HEK293 (cell line): ENCODE results near the gene VAPA.

Experiments used
- MEIS1 ChIP-seq: sonication (generic); formaldehyde crosslinking; IDR thresholded peaks from 2 replicates; pipeline ENCODE4 v1.8.1; 2022; ENCODE audit warnings: missing genetic modification reagents, mild to moderate bottlenecking, borderline replicate concordance
- SETDB1 ChIP-seq: IDR thresholded peaks from one replicate; pipeline ENCODE4 v1.6.1; 2017; ENCODE audit warnings: mild to moderate bottlenecking, low read length, moderate library complexity, mixed read lengths; ENCODE audit not compliant: insufficient read length
- ZBTB17 ChIP-seq: fragments of 450-650 bp; formaldehyde crosslinking; IDR thresholded peaks from 2 replicates; pipeline ENCODE4 v1.5.1; 2016; ENCODE audit warnings: missing biosample characterization, missing genetic modification characterization
- ZNF10 ChIP-seq: fragments of 450-650 bp; formaldehyde crosslinking; IDR thresholded peaks from 2 replicates; pipeline ENCODE4 v1.5.1; 2017; ENCODE audit warnings: missing biosample characterization, missing genetic modification characterization
- ZNF121 ChIP-seq: fragments of 450-650 bp; formaldehyde crosslinking; IDR thresholded peaks from 2 replicates; pipeline ENCODE4 v1.5.1; 2016; ENCODE audit warnings: missing biosample characterization, missing genetic modification characterization
- ZNF660 ChIP-seq: fragments of 450-650 bp; IDR thresholded peaks from 2 replicates; pipeline ENCODE4 v1.5.1; 2018; ENCODE audit warnings: missing biosample characterization, mild to moderate bottlenecking, missing genetic modification characterization
- ZSCAN16 ChIP-seq: fragments of 450-650 bp; formaldehyde crosslinking; IDR thresholded peaks from 2 replicates; pipeline ENCODE4 v1.5.1; 2016; ENCODE audit warnings: missing biosample characterization, missing genetic modification characterization
- TF ChIP-seq, protein P1 (sequence below): fragments of 450-650 bp; formaldehyde crosslinking; IDR thresholded peaks from 2 replicates; pipeline ENCODE4 v1.5.1; 2016; ENCODE audit warnings: missing biosample characterization, missing genetic modification characterization
- TF ChIP-seq, protein P2 (sequence below): fragments of 450-650 bp; formaldehyde crosslinking; IDR thresholded peaks from 2 replicates; pipeline ENCODE4 v1.5.1; 2016; ENCODE audit warnings: missing biosample characterization, missing genetic modification characterization, low read depth
- TF ChIP-seq, protein P3 (sequence below): fragments of 450-650 bp; formaldehyde crosslinking; IDR thresholded peaks from 2 replicates; pipeline ENCODE4 v1.5.1; 2016; ENCODE audit warnings: missing biosample characterization, missing genetic modification characterization
- TF ChIP-seq, protein P4 (sequence below): sonication (generic); formaldehyde crosslinking; IDR thresholded peaks from 2 replicates; pipeline ENCODE4 v1.8.1; 2022; ENCODE audit warnings: mild to moderate bottlenecking, moderate library complexity, missing genetic modification reagents
- TF ChIP-seq, protein P5 (sequence below): IDR thresholded peaks from 2 replicates; pipeline ENCODE4 v1.6.1; 2011; ENCODE audit warnings: mild to moderate bottlenecking, low read depth, low read length, borderline replicate concordance
- TF ChIP-seq, protein P6 (sequence below): fragments of 450-650 bp; formaldehyde crosslinking; IDR thresholded peaks from 2 replicates; pipeline ENCODE4 v1.5.1; 2016; ENCODE audit warnings: missing biosample characterization, missing genetic modification characterization
- TF ChIP-seq, protein P7 (sequence below): fragments of 450-650 bp; formaldehyde crosslinking; IDR thresholded peaks from 2 replicates; pipeline ENCODE4 v1.5.1; 2016; ENCODE audit warnings: missing biosample characterization, missing genetic modification characterization

DNA sequence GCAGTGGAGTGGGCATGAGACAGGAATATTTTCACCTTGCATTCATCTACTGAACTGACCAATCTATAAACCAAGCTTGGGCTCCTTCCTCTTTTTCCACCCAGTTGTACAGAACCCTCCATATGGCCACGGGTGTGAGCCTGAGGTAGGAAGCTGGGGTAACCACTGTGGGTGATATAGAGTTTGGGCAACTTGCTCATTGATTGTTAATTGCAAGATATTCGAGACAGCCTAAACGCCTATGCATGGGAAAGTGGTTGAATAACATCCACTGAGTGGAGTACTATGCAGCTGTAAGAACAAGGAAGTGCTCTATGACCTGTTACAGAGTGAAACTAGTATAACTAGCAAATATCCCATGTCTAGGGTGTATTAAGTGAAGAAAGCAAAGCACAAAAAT is 7.3 kb upstream of the VAPA start:
- TF ChIP-seq ZBTB17 (tag by site-specific recombination): no peak
- TF ChIP-seq ZSCAN16 (tag by site-specific recombination): no peak
- TF ChIP-seq, protein P1, sequence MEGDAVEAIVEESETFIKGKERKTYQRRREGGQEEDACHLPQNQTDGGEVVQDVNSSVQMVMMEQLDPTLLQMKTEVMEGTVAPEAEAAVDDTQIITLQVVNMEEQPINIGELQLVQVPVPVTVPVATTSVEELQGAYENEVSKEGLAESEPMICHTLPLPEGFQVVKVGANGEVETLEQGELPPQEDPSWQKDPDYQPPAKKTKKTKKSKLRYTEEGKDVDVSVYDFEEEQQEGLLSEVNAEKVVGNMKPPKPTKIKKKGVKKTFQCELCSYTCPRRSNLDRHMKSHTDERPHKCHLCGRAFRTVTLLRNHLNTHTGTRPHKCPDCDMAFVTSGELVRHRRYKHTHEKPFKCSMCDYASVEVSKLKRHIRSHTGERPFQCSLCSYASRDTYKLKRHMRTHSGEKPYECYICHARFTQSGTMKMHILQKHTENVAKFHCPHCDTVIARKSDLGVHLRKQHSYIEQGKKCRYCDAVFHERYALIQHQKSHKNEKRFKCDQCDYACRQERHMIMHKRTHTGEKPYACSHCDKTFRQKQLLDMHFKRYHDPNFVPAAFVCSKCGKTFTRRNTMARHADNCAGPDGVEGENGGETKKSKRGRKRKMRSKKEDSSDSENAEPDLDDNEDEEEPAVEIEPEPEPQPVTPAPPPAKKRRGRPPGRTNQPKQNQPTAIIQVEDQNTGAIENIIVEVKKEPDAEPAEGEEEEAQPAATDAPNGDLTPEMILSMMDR (tag by site-specific recombination): no peak
- no peak for TF ChIP-seq SETDB1
- TF ChIP-seq, protein P2, sequence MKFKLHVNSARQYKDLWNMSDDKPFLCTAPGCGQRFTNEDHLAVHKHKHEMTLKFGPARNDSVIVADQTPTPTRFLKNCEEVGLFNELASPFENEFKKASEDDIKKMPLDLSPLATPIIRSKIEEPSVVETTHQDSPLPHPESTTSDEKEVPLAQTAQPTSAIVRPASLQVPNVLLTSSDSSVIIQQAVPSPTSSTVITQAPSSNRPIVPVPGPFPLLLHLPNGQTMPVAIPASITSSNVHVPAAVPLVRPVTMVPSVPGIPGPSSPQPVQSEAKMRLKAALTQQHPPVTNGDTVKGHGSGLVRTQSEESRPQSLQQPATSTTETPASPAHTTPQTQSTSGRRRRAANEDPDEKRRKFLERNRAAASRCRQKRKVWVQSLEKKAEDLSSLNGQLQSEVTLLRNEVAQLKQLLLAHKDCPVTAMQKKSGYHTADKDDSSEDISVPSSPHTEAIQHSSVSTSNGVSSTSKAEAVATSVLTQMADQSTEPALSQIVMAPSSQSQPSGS (tag by site-specific recombination): no peak
- no peak for TF ChIP-seq MEIS1 (CRISPR knock-in tag)
- TF ChIP-seq ZNF10 (tag by site-specific recombination): no peak
- TF ChIP-seq, protein P3, sequence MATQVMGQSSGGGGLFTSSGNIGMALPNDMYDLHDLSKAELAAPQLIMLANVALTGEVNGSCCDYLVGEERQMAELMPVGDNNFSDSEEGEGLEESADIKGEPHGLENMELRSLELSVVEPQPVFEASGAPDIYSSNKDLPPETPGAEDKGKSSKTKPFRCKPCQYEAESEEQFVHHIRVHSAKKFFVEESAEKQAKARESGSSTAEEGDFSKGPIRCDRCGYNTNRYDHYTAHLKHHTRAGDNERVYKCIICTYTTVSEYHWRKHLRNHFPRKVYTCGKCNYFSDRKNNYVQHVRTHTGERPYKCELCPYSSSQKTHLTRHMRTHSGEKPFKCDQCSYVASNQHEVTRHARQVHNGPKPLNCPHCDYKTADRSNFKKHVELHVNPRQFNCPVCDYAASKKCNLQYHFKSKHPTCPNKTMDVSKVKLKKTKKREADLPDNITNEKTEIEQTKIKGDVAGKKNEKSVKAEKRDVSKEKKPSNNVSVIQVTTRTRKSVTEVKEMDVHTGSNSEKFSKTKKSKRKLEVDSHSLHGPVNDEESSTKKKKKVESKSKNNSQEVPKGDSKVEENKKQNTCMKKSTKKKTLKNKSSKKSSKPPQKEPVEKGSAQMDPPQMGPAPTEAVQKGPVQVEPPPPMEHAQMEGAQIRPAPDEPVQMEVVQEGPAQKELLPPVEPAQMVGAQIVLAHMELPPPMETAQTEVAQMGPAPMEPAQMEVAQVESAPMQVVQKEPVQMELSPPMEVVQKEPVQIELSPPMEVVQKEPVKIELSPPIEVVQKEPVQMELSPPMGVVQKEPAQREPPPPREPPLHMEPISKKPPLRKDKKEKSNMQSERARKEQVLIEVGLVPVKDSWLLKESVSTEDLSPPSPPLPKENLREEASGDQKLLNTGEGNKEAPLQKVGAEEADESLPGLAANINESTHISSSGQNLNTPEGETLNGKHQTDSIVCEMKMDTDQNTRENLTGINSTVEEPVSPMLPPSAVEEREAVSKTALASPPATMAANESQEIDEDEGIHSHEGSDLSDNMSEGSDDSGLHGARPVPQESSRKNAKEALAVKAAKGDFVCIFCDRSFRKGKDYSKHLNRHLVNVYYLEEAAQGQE (tag by site-specific recombination): no peak
- TF ChIP-seq, protein P4, sequence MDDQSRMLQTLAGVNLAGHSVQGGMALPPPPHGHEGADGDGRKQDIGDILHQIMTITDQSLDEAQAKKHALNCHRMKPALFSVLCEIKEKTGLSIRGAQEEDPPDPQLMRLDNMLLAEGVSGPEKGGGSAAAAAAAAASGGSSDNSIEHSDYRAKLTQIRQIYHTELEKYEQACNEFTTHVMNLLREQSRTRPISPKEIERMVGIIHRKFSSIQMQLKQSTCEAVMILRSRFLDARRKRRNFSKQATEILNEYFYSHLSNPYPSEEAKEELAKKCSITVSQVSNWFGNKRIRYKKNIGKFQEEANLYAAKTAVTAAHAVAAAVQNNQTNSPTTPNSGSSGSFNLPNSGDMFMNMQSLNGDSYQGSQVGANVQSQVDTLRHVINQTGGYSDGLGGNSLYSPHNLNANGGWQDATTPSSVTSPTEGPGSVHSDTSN (CRISPR knock-in tag): no peak
- TF ChIP-seq, protein P5, sequence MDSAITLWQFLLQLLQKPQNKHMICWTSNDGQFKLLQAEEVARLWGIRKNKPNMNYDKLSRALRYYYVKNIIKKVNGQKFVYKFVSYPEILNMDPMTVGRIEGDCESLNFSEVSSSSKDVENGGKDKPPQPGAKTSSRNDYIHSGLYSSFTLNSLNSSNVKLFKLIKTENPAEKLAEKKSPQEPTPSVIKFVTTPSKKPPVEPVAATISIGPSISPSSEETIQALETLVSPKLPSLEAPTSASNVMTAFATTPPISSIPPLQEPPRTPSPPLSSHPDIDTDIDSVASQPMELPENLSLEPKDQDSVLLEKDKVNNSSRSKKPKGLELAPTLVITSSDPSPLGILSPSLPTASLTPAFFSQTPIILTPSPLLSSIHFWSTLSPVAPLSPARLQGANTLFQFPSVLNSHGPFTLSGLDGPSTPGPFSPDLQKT: no peak
- TF ChIP-seq, protein P6, sequence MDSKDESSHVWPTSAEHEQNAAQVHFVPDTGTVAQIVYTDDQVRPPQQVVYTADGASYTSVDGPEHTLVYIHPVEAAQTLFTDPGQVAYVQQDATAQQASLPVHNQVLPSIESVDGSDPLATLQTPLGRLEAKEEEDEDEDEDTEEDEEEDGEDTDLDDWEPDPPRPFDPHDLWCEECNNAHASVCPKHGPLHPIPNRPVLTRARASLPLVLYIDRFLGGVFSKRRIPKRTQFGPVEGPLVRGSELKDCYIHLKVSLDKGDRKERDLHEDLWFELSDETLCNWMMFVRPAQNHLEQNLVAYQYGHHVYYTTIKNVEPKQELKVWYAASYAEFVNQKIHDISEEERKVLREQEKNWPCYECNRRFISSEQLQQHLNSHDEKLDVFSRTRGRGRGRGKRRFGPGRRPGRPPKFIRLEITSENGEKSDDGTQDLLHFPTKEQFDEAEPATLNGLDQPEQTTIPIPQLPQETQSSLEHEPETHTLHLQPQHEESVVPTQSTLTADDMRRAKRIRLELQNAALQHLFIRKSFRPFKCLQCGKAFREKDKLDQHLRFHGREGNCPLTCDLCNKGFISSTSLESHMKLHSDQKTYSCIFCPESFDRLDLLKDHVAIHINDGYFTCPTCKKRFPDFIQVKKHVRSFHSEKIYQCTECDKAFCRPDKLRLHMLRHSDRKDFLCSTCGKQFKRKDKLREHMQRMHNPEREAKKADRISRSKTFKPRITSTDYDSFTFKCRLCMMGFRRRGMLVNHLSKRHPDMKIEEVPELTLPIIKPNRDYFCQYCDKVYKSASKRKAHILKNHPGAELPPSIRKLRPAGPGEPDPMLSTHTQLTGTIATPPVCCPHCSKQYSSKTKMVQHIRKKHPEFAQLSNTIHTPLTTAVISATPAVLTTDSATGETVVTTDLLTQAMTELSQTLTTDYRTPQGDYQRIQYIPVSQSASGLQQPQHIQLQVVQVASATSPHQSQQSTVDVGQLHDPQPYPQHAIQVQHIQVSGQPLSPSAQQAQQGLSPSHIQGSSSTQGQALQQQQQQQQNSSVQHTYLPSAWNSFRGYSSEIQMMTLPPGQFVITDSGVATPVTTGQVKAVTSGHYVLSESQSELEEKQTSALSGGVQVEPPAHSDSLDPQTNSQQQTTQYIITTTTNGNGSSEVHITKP (tag by site-specific recombination): no peak
- no peak for TF ChIP-seq ZNF660
- TF ChIP-seq, protein P7, sequence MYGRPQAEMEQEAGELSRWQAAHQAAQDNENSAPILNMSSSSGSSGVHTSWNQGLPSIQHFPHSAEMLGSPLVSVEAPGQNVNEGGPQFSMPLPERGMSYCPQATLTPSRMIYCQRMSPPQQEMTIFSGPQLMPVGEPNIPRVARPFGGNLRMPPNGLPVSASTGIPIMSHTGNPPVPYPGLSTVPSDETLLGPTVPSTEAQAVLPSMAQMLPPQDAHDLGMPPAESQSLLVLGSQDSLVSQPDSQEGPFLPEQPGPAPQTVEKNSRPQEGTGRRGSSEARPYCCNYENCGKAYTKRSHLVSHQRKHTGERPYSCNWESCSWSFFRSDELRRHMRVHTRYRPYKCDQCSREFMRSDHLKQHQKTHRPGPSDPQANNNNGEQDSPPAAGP (tag by site-specific recombination): no peak
- no peak for TF ChIP-seq ZNF121
